ENCODE measurements around the gene ARSG. TPM values are rescaled to one million over a fixed set of nuclear protein-coding genes. Genes with fewer than 3 reads are reported as not detected.

The ARSG gene
- total and polyA plus RNA-seq, 2 of the 8 experiments (the other 6 are each of a cell fraction or from before 2014, with no cell fraction given): 3.3 to 4.0 TPM

- FAIRE-seq (no peak), DNase-seq (ENCODE audit: low read depth in 1 of 2, low spot score in 2 of 2) (no peak)
- H3K27me3 ChIP-seq (replicated peaks in 1 of 4; ENCODE audit: control insufficient read depth in 3 of 4, extremely low read depth in 1 of 4, insufficient read depth in 3 of 4, low read length in 3 of 4): no peaks in the 10 kb centered on the region
- H4K20me1 ChIP-seq (replicated peaks in 1 of 2; ENCODE audit: control insufficient read depth in 1 of 2, insufficient read depth in 2 of 2, low read length in 2 of 2): peaks cover 0 to 1% of the 10 kb centered on the region in 2 experiments
- H4K8ac ChIP-seq (ENCODE audit: extremely low read depth, insufficient read depth, low read length): no peak overlapping the region
- ChIA-PET CTCF (ENCODE audit: partially characterized antibody) (interaction anchor here (0.8 to 3.0 kb wide), 7 partner anchors 9 to 258 kb away, joined by 3 to 14 read pairs (median 6); no protein-coding TSS in a partner anchor), POLR2A (ENCODE audit: partially characterized antibody) (interaction anchor here (1.0 to 3.4 kb wide), 6 partner anchors 12 to 259 kb away, joined by 3 to 10 read pairs (median 4); partner anchors contain the start of genes AMZ2, ARSG and PRKAR1A)
- H2BK120ac ChIP-seq (replicated peaks; ENCODE audit: low read depth, low read length): no peak overlapping the region
- no peak overlapping the region for H2AK5ac ChIP-seq (ENCODE audit: low read depth, low read length)
- H2BK12ac ChIP-seq (ENCODE audit: low read depth, low read length): no peak overlapping the region
- H3K27ac ChIP-seq (ENCODE audit: low read depth, low read length): no peak overlapping the region
- no peak overlapping the region for H2BK5ac ChIP-seq (ENCODE audit: low read depth, low read length)
- H4K5ac ChIP-seq (ENCODE audit: insufficient read length, low read depth, low read length): no peak overlapping the region
- H3K9me3 ChIP-seq (ENCODE audit: insufficient read depth in 2 of 2, low read depth in 1 of 2, low read length in 1 of 2): no peaks in the 10 kb centered on the region
- no peak overlapping the region for H3K23ac ChIP-seq (ENCODE audit: insufficient read length)
- WGBS, 2 experiments (ENCODE audit: extremely low coverage in 1 of 2, insufficient coverage in 1 of 2, insufficient read length in 1 of 2, insufficient replicate concordance in 2 of 2, low coverage in 1 of 2, low lambda C conversion rate in 2 of 2, missing lambda C conversion rate in 1 of 2): 72% methylated on average over 12 of the region's 12 CpGs; no CpG with 5 or more reads in 1 of the 2 experiments
- H3K14ac ChIP-seq (ENCODE audit: insufficient read length): no peak overlapping the region
- H3K36me3 ChIP-seq (ENCODE audit: control insufficient read depth in 2 of 4, insufficient read depth in 4 of 4, low read length in 3 of 4): no peaks in the 10 kb centered on the region
- H2BK15ac ChIP-seq (ENCODE audit: low read length): no peak overlapping the region
- H3K4ac ChIP-seq (replicated peaks; ENCODE audit: insufficient read length, low read depth, low read length): no peak overlapping the region
- H2BK20ac ChIP-seq (ENCODE audit: low read length): no peak overlapping the region
- H3K4me1 ChIP-seq (replicated peaks in 1 of 4; ENCODE audit: control insufficient read depth in 3 of 4, insufficient read depth in 4 of 4, low read length in 3 of 4): peaks cover 3 to 9% (median 5%) of the 10 kb centered on the region in 4 experiments; a peak in 6 of 7 replicates
- H3K23me2 ChIP-seq (ENCODE audit: low read depth, low read length): peaks cover 8% of the 10 kb centered on the region; the same call in 1 of the 2 replicates
- peak overlapping the region in 1 of 4 experiments; percentile 44; a peak in 2 of 7 replicates for H3K9ac ChIP-seq (replicated peaks in 1 of 4; ENCODE audit: extremely low read depth in 1 of 4, low read depth in 3 of 4, low read length in 3 of 4)
- H3K56ac ChIP-seq (replicated peaks; ENCODE audit: insufficient read length, low read depth, low read length): no peak overlapping the region
- no peaks in the 10 kb centered on the region for H3K79me1 ChIP-seq (ENCODE audit: low read depth, low read length)
- peak overlapping the region; percentile 72 to 89 for H3K4me2 ChIP-seq (ENCODE audit: insufficient read depth in 1 of 2, low read depth in 2 of 2, low read length in 2 of 2)
- H3K18ac ChIP-seq (ENCODE audit: extremely low read depth, low read length): no peak overlapping the region
- H3K4me3 ChIP-seq (ENCODE audit: extremely low read depth in 1 of 4, insufficient read depth in 2 of 4, low read depth in 3 of 4, low read length in 4 of 4): peak overlapping the region; percentile 40 to 62 (median 47); a peak in 5 of 8 replicates
- H4K91ac ChIP-seq (replicated peaks; ENCODE audit: insufficient read length, low read length): no peak overlapping the region
- no peaks in the 10 kb centered on the region for H3K79me2 ChIP-seq (ENCODE audit: control insufficient read depth in 1 of 2, insufficient read depth in 2 of 2, low read length in 2 of 2)
- H2AFZ ChIP-seq (ENCODE audit: low read length): no peak overlapping the region
- TF ChIP-seq ATF2 (IDR thresholded peaks at IDR 0.05; ENCODE audit: low read length) (no peak), SUZ12 (IDR thresholded peaks at IDR 0.05; ENCODE audit: low read length) (no peak), RBBP5 (IDR thresholded peaks at IDR 0.05; ENCODE audit: borderline replicate concordance, low read depth, low read length) (no peak), EGR1 (IDR thresholded peaks at IDR 0.05; ENCODE audit: borderline replicate concordance, low read depth, low read length) (no peak), EZH2 (IDR thresholded peaks at IDR 0.05; ENCODE audit: low read depth, low read length, severe bottlenecking) (no peak), JUND (IDR thresholded peaks at IDR 0.05; ENCODE audit: low read length) (no peak), HDAC6 (IDR thresholded peaks at IDR 0.05; ENCODE audit: low read depth, low read length) (no peak), GTF2F1 (IDR thresholded peaks at IDR 0.05; ENCODE audit: borderline replicate concordance, low read depth, low read length) (no peak), EP300 (IDR thresholded peaks at IDR 0.05; ENCODE audit: borderline replicate concordance in 1 of 2, low read depth in 2 of 2, low read length in 2 of 2) (no peak), SIRT6 (IDR thresholded peaks at IDR 0.05; ENCODE audit: low read length) (no peak)
These were observed 167.2 kb downstream of the ARSG start for GRCh38 chr17:68458260-68459036.

Data from H1 (cell line).